A549 (cell line): ENCODE measurements around the gene MEI1. TPM values are rescaled to one million over a fixed set of nuclear protein-coding genes. Genes with fewer than 3 reads are reported as not detected.

ENCODE experiments used
- ATAC-seq, 2 experiments: fragments of 200-7000 bp in 1 of 2; fragments of >200 bp in 1 of 2; cut with Nextera tagmentation in 1 of 2; cut with Tn5 transposase in 1 of 2; 3 replicates each; pipeline versions ENCODE4 v1.8.0 to v1.9.1; 2018 to 2020; ENCODE audit warnings: mild to moderate bottlenecking in 1 of 2, moderate library complexity in 1 of 2
- CTCF ChIA-PET: fragments of 300-600 bp; sonication (Branson Sonifier 250); formaldehyde crosslinking; extraction: SDS; loops from one replicate; lab custom pipeline; 2021; ENCODE audit warnings: antibody characterized with exemption, inconsistent platforms; lab: Yijun Ruan, JAX
- POLR2A ChIA-PET: fragments of 350-600 bp; formaldehyde crosslinking; extraction: SDS; loops from one replicate; lab custom pipeline; 2021; ENCODE audit warnings: antibody characterized with exemption, inconsistent platforms; lab: Yijun Ruan, JAX
- DNase-seq, 2 experiments: peaks; one replicate each; pipeline versions ENCODE4 v3.0.0 to v3.0.0-alpha.2; 2011 to 2016; ENCODE audit warnings: low read depth in 1 of 2, low spot score in 1 of 2
- FAIRE-seq: peaks from 2 replicates; lab custom pipeline; 2011; peaks lifted over from hg19 to GRCh38; lab: Jason Lieb, UNC
- H3K27ac ChIP-seq, 2 experiments: fragments of >200 bp; sonication (Bioruptor Twin); formaldehyde crosslinking; 3 replicates each; pipeline ENCODE4 v1.5.1; 2016 to 2017
- H3K4me1 ChIP-seq: fragments of >200 bp; sonication (Bioruptor Twin); formaldehyde crosslinking; 3 replicates; pipeline ENCODE4 v1.6.1; 2016
- H3K4me2 ChIP-seq: fragments of >200 bp; sonication (Bioruptor Twin); formaldehyde crosslinking; 3 replicates; pipeline ENCODE4 v1.6.1; 2016
- H3K4me3 ChIP-seq: fragments of >200 bp; sonication (Bioruptor Twin); formaldehyde crosslinking; 3 replicates; pipeline ENCODE4 v1.5.1; 2016
- H3K9me3 ChIP-seq: fragments of >200 bp; sonication (Bioruptor Twin); formaldehyde crosslinking; 3 replicates; pipeline ENCODE4 v1.6.1; 2016
- BCL3 ChIP-seq: fragments of >200 bp; sonication (Bioruptor Twin); formaldehyde crosslinking; IDR thresholded peaks from 3 replicates; pipeline ENCODE4 v1.6.1; 2016
- CBX2 ChIP-seq: fragments of 200-600 bp; sonication (generic); IDR thresholded peaks from 2 replicates; pipeline ENCODE4 v1.6.1; 2016; ENCODE audit warnings: low read depth, mild to moderate bottlenecking, borderline replicate concordance
- CTCF ChIP-seq: fragments of >200 bp; sonication (Bioruptor Twin); formaldehyde crosslinking; IDR thresholded peaks from 3 replicates; pipeline ENCODE4 v1.5.1; 2016
- EHF ChIP-seq: fragments of 250-450 bp; sonication (Bioruptor Pico); IDR thresholded peaks from 2 replicates; pipeline ENCODE4 v1.5.0; 2020; ENCODE audit warnings: mild to moderate bottlenecking
- ESRRA ChIP-seq: fragments of 150-350 bp; IDR thresholded peaks from 2 replicates; pipeline ENCODE4 v1.6.1; 2014; ENCODE audit warnings: mild to moderate bottlenecking, low read length, borderline replicate concordance
- HMGXB4 ChIP-seq: fragments of 250-450 bp; sonication (Bioruptor Pico); IDR thresholded peaks from 2 replicates; pipeline ENCODE4 v1.5.0; 2021; ENCODE audit warnings: mild to moderate bottlenecking, moderate library complexity, borderline replicate concordance
- HOXA7 ChIP-seq: fragments of 250-450 bp; sonication (Bioruptor Pico); IDR thresholded peaks from 2 replicates; pipeline ENCODE4 v1.5.0; 2020; ENCODE audit warnings: mild to moderate bottlenecking, moderate library complexity
- MYC ChIP-seq: IDR thresholded peaks from 2 replicates; pipeline ENCODE4 v1.6.1; 2012; ENCODE audit warnings: mild to moderate bottlenecking, inconsistent platforms, low read length, improper control_type of control experiment, borderline replicate concordance
- NPAS2 ChIP-seq: fragments of 250-450 bp; sonication (Bioruptor Pico); IDR thresholded peaks from 2 replicates; pipeline ENCODE4 v1.8.0; 2022; ENCODE audit warnings: mild to moderate bottlenecking, moderate library complexity, borderline replicate concordance
- RCOR1 ChIP-seq: fragments of 150-350 bp; IDR thresholded peaks from 2 replicates; pipeline ENCODE4 v1.6.1; 2014; ENCODE audit warnings: antibody characterized with exemption, low read length, low read depth
- WGBS: methylation state at CpG from one replicate; pipeline ENCODE4 v1.1.6; 2017; ENCODE audit errors: missing lambda C conversion rate; 5-methylcytosine and 5-hydroxymethylcytosine counted together
- polyA plus RNA-seq, 4 experiments: library from polyadenylated mRNA; depleted of rRNA in 3 of 4; stranded (reverse); fragments of >200 nt; fragmentation: RNase III in 1 of 4; extraction: RNeasy Plus Mini Kit Qiagen cat#74134 plus additional on column Dnase treatment in 1 of 4; gene quantifications; 2 replicates in 3 of 4; 3 replicates in 1 of 4; pipeline ENCODE4 v1.2.3, GENCODE V29; 2011 to 2017

The MEI1 gene
- polyA plus RNA-seq, 2 of the 4 experiments (the other 2 are of a cell fraction), result 0.12 TPM; not detected in 1

- CTCF ChIA-PET, result interaction anchor here (0.8 to 4.0 kb wide), 5 partner anchors 38 to 122 kb away, joined by 3 to 10 read pairs (median 4); no protein-coding TSS in a partner anchor
- FAIRE-seq, result no peak
Observed at GRCh38 chr22:41818596-41818995, 119.3 kb downstream of the MEI1 start.

GRCh38 chr22:41819257-41819656 is 120.0 kb downstream of the MEI1 start:
- DNase-seq (no peak), FAIRE-seq (no peak)
- POLR2A ChIA-PET, result no interaction called here

More at GRCh38 chr22:41818596-41818995, 119.3 kb downstream of the MEI1 start:
- no peak overlapping the region for H3K27ac ChIP-seq
- no peak for ATAC-seq
- 78% methylated on average over 6 of the region's 6 CpGs for WGBS
- H3K4me3 ChIP-seq, result no peak overlapping the region
- H3K9me3 ChIP-seq, result no peaks in the 10 kb centered on the region
- DNase-seq, result no peak
- H3K4me2 ChIP-seq, result no peak overlapping the region
- H3K4me1 ChIP-seq, result peaks cover 10% of the 10 kb centered on the region
- POLR2A ChIA-PET, result no interaction called here
- TF ChIP-seq RCOR1 (no peak), CBX2 (no peak), ESRRA (no peak), HOXA7 (CRISPR knock-in tag) (no peak), CTCF (no peak)

More at GRCh38 chr22:41819257-41819656, 120.0 kb downstream of the MEI1 start:
- Histone ChIP-seq H3K4me2 (no peak overlapping the region), H3K9me3 (no peaks in the 10 kb centered on the region), H3K4me3 (no peak overlapping the region)
- ATAC-seq, result no peak
- TF ChIP-seq EHF (CRISPR knock-in tag) (no peak), HMGXB4 (no peak), BCL3 (no peak), CTCF (no peak), MYC (no peak), NPAS2 (CRISPR knock-in tag) (no peak)
- TF ChIP-seq, all 56 proteins: peak for 0
- Histone ChIP-seq H3K4me1 (peaks cover 10% of the 10 kb centered on the region), H3K27ac (no peak overlapping the region)
- WGBS, result 97% methylated on average over 3 of the region's 4 CpGs
- CTCF ChIA-PET, result interaction anchor here (0.8 to 4.0 kb wide), 4 partner anchors 38 to 122 kb away, joined by 3 to 10 read pairs (median 4); no protein-coding TSS in a partner anchor
